GM20000 (cell line): ENCODE data around the gene KIF26B.

Experiments used
- DNase-seq: peaks from one replicate; pipeline ENCODE4 v3.0.0; 2012; ENCODE audit warnings: low spot score
- TF ChIP-seq, protein P1 (sequence below): IDR thresholded peaks from 2 replicates; pipeline ENCODE4 v1.5.1; 2012; ENCODE audit warnings: mild to moderate bottlenecking, control low read depth; ENCODE audit errors: extremely low read depth, missing control alignments

The KIF26B gene

DNA sequence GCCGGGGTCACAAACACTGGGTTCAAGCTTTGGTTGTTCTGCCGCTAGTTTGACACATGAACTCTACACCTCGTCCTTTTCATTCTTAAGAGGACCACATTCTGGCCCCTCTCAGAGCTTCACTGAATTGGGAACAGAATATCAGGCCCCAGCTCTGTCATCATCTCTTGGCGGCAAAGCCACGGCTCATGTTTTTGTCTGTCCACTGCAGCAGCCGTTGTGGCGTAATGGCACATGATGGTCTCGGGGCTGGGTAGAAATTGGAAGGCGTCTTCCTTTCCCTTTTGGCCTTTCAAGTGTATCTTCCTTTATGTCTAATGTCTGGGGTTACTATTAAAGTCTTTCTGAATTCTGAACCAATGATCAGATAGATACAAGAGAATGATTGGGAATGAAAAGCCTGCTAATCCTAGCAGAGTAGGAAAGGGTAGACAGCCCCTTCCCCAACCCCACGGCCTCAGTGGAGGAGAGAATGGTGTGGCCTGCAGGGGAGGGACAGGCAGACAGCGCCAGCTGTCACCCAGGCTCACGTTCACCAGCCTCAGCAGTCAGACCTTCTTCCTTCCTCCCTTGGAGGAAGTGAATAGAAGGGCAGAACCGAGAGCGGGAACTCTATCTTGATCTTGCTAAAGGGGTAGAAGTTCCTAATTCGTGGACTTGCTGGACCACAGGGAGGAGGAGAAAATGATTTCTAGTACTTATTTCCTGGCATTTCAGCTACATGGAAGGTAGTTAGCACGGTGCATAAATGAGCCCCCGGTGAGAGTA lies 498.1 kb downstream of the KIF26B start:
- TF ChIP-seq, protein P1, sequence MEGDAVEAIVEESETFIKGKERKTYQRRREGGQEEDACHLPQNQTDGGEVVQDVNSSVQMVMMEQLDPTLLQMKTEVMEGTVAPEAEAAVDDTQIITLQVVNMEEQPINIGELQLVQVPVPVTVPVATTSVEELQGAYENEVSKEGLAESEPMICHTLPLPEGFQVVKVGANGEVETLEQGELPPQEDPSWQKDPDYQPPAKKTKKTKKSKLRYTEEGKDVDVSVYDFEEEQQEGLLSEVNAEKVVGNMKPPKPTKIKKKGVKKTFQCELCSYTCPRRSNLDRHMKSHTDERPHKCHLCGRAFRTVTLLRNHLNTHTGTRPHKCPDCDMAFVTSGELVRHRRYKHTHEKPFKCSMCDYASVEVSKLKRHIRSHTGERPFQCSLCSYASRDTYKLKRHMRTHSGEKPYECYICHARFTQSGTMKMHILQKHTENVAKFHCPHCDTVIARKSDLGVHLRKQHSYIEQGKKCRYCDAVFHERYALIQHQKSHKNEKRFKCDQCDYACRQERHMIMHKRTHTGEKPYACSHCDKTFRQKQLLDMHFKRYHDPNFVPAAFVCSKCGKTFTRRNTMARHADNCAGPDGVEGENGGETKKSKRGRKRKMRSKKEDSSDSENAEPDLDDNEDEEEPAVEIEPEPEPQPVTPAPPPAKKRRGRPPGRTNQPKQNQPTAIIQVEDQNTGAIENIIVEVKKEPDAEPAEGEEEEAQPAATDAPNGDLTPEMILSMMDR: no peak
- DNase-seq: no peak

GRCh38 chr1:245654460-245655050 lies 499.8 kb downstream of the KIF26B start:
- TF ChIP-seq, protein P1: no peak
- DNase-seq: no peak

GRCh38 chr1:245656189-245656717 lies 501.5 kb downstream of the KIF26B start:
- DNase-seq: no peak
- TF ChIP-seq, protein P1: no peak

DNA sequence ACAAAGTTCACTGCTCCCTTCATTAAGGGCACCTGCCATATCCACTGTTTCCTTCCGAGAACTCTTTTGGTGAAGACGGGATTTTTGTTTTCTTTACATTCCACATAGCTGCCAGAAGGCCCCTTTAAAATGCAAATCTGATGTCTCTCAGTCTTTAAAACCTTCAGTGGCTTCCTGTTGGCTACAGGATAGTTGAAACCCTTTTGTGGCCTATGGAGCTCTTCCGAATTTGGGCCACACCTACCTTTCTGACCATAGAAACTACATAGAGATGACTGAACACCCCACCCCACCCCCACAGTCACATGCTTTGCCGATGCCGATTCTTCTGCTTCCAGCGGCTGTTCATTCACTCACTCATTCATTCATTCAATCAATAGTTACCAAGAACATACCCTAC lies 502.6 kb downstream of the KIF26B start:
- TF ChIP-seq, protein P1: no peak

GRCh38 chr1:245663373-245663772 lies 508.6 kb downstream of the KIF26B start:
- no peak for DNase-seq
- TF ChIP-seq, protein P1: no peak

More for the DNA sequence above, 502.6 kb downstream of the KIF26B start:
- DNase-seq: no peak

DNA sequence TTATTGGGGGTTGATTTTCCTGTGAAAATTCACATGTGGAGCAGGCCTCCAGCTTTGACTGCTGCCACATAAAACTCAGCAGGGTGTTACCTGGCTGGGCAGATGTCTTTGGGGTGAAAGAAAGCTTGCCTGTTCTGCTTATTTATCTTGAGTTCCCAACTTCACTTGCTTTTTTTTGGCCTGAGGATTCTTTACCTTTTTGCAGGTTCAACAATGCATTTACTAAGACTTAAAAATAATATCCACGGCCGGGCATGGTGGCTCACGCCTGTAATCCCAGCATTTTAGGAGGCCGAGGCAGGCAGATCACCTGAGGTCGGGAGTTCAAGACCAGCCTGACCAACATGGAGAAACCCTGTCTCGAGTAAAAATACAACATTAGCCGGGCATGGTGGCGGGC lies 509.1 kb downstream of the KIF26B start:
- DNase-seq: no peak
- TF ChIP-seq, protein P1: no peak

DNA sequence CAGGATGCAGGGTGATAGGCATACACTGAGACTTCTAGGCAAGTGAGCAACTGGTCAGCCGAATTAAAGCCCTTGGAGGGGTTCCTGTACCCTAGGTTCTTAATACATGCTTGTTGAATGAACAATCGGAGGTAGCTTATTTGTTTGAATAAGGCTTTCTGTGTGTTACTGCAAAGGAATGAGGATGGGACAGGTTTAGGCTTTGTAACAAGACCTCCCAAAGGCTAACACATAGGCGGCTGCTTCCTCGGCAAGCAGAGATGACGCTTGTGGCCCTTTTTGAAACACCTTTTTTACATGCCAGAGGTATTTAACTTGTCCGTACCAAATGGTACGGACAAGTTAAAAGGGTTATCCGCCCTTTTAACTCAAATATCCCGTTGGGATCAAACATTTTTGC lies 511.6 kb downstream of the KIF26B start:
- no peak for DNase-seq
- TF ChIP-seq, protein P1: no peak
